Ishikawa (cell line): ENCODE results near the gene TAF9B.

Source experiments
- CEBPB ChIP-seq: IDR thresholded peaks from 2 replicates; pipeline ENCODE4 v1.6.1; 2012
- CREB1 ChIP-seq: IDR thresholded peaks from 2 replicates; pipeline ENCODE4 v1.6.1; 2012; ENCODE audit warnings: low read depth
- EGR1 ChIP-seq: IDR thresholded peaks from 2 replicates; pipeline ENCODE4 v1.6.1; 2012
- EP300 ChIP-seq: IDR thresholded peaks from 2 replicates; pipeline ENCODE4 v1.6.1; 2012; ENCODE audit warnings: borderline replicate concordance
- FOXM1 ChIP-seq: IDR thresholded peaks from 2 replicates; pipeline ENCODE4 v1.6.1; 2012; ENCODE audit warnings: low read depth, borderline replicate concordance
- NFIC ChIP-seq: IDR thresholded peaks from 2 replicates; pipeline ENCODE4 v1.6.1; 2012
- RAD21 ChIP-seq: IDR thresholded peaks from 2 replicates; pipeline ENCODE4 v1.6.1; 2012; ENCODE audit warnings: low read depth
- REST ChIP-seq: IDR thresholded peaks from 2 replicates; pipeline ENCODE4 v1.6.1; 2012; ENCODE audit warnings: low read depth, mild to moderate bottlenecking
- TAF1 ChIP-seq: IDR thresholded peaks from 2 replicates; pipeline ENCODE4 v1.6.1; 2012; ENCODE audit warnings: low read depth, mild to moderate bottlenecking
- TCF12 ChIP-seq: IDR thresholded peaks from 2 replicates; pipeline ENCODE4 v1.6.1; 2012; ENCODE audit warnings: low read depth
- TEAD4 ChIP-seq: IDR thresholded peaks from 2 replicates; pipeline ENCODE4 v1.6.1; 2012
- YY1 ChIP-seq: IDR thresholded peaks from 2 replicates; pipeline ENCODE4 v1.6.1; 2012; ENCODE audit warnings: low read depth
- ZBTB7A ChIP-seq: IDR thresholded peaks from 2 replicates; pipeline ENCODE4 v1.6.1; 2012; ENCODE audit warnings: low read depth
- TF ChIP-seq, protein P1 (sequence below): IDR thresholded peaks from 2 replicates; pipeline ENCODE4 v1.6.1; 2012
- TF ChIP-seq, protein P2 (sequence below): IDR thresholded peaks from 2 replicates; pipeline ENCODE4 v1.6.1; 2012

Gene TAF9B

GRCh38 chrX:78140206-78140605, 756 bp upstream of the TAF9B start:
- TF ChIP-seq EP300 (no peak), CEBPB (no peak), TAF1 (no peak), ZBTB7A (no peak), CREB1 (no peak), FOXM1 (no peak), YY1 (no peak), NFIC (no peak), REST (no peak), TCF12 (no peak), TEAD4 (no peak)

GRCh38 chrX:78133238-78133960, 6.1 kb downstream of the TAF9B start:
- TF ChIP-seq CEBPB (no peak), TAF1 (no peak), YY1 (no peak), EGR1 (no peak), TCF12 (no peak), TEAD4 (no peak), NFIC (no peak), CREB1 (no peak), RAD21 (no peak), ZBTB7A (no peak)

DNA sequence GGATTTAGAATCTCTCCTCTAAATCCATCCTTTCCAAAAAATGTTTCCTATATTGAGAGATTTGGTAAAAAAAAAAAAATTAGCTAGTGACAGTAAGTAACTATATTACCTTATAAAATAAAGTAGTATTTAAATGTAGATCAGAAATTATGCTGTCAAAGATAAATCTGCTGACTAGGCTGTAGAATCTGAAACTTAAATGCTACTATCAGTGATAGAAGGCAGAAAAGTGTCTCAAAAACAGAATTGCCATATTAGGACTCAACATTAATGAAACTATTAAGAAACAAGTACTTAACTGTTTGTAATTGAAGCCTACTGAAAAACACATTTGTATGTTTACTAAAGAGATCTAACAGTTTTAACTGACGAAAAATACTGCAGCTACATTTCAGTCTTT, 8.3 kb downstream of the TAF9B start:
- TF ChIP-seq REST (no peak), FOXM1 (no peak), CEBPB (no peak), NFIC (no peak), RAD21 (no peak), TAF1 (no peak), TEAD4 (no peak), ZBTB7A (no peak), TCF12 (no peak), EP300 (no peak), CREB1 (no peak)
- TF ChIP-seq, protein P1, sequence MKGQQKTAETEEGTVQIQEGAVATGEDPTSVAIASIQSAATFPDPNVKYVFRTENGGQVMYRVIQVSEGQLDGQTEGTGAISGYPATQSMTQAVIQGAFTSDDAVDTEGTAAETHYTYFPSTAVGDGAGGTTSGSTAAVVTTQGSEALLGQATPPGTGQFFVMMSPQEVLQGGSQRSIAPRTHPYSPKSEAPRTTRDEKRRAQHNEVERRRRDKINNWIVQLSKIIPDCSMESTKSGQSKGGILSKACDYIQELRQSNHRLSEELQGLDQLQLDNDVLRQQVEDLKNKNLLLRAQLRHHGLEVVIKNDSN, result no peak

GRCh38 chrX:78130396-78130795, 9.1 kb downstream of the TAF9B start:
- TF ChIP-seq RAD21 (no peak), CEBPB (no peak), CREB1 (no peak), ZBTB7A (no peak), EGR1 (no peak), EP300 (no peak), TCF12 (no peak), TAF1 (no peak), NFIC (no peak), TEAD4 (no peak), REST (no peak), FOXM1 (no peak), YY1 (no peak)
- TF ChIP-seq, protein P1, result no peak
- TF ChIP-seq, protein P2, sequence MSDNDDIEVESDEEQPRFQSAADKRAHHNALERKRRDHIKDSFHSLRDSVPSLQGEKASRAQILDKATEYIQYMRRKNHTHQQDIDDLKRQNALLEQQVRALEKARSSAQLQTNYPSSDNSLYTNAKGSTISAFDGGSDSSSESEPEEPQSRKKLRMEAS, result no peak

GRCh38 chrX:78129714-78130113, 9.7 kb downstream of the TAF9B start:
- TF ChIP-seq TAF1 (no peak), RAD21 (no peak), REST (no peak), EP300 (no peak), FOXM1 (no peak), CREB1 (no peak), TEAD4 (no peak), EGR1 (no peak)
